Measurements from ENCODE around the gene SLC24A4.

The SLC24A4 gene

DNA sequence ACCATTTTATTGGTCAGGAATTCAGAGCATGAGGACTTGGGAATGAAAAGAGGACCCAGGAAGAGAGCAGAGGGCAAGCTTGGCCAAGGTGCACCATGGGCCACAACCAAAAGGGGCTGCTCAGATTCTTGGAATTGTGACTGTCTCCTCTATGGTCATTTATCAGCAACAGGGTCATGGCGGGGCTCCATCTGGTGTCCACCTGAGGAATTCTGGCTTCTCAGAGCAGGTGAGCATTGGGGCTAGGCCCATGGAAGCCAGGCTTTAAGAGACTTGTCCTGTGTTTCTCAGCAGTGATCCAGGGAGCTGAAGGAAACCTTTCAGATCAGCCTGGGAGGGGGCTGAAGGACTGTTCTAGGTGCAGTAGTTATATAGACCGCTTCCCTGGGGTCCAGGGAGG lies 188.0 kb downstream of the SLC24A4 start:
- DNase-seq, result no peak

DNA sequence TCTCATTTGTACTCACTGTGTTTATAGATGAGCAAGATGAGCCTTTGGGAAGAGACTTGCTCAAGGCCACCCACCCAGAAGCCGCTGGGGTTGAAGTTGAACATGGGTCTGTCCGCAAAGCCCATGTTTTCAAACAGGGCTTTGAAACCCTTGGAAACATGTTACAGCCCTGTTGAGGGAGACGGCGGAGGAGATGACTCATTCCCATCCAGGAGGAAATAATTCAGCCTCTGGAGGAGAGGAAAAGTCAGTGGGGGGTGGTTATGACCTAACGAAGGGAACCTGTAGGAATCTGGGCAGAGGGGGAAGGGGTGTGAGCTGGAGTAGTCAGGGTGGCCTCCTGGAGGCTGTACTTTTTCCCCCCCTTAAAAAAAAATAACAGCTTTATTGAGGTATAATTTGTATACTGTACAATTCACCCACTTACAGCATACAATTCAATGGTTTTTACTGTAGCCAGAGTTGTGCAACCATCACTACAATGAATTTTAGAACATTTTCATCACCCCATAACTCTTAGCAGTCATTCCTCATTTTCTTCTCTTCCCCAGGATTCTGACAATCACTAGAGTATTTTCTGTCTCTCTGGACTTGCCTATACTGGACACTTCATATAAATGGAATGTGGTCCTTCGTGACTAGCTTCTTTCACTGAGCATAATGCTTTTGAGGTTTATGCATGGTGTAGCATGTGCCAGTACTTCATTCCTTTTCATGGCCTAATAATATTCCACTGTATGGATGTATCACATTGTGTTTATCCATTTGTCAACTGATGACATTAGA lies 188.7 kb downstream of the SLC24A4 start:
- DNase-seq, result no peak

DNA sequence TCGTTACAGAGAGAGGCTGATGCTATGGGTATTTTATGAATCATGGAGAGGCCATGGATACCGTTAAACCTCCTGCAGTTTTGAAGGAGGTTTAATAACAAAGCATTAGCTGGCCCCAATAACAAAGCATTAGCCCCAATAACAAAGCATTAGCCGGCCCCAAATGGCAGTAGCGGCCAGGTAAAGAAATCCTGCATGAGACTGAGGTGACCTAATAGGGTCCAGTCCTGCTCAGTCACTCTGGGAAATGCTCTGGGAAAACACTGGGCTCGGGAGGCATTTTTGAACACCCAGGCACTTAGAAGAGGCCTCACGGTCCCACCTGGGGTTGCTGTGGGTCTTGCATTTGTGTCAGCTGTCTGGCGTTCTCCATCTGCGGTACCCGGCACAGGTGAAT lies 189.8 kb downstream of the SLC24A4 start:
- DNase-seq, result no peak

DNA sequence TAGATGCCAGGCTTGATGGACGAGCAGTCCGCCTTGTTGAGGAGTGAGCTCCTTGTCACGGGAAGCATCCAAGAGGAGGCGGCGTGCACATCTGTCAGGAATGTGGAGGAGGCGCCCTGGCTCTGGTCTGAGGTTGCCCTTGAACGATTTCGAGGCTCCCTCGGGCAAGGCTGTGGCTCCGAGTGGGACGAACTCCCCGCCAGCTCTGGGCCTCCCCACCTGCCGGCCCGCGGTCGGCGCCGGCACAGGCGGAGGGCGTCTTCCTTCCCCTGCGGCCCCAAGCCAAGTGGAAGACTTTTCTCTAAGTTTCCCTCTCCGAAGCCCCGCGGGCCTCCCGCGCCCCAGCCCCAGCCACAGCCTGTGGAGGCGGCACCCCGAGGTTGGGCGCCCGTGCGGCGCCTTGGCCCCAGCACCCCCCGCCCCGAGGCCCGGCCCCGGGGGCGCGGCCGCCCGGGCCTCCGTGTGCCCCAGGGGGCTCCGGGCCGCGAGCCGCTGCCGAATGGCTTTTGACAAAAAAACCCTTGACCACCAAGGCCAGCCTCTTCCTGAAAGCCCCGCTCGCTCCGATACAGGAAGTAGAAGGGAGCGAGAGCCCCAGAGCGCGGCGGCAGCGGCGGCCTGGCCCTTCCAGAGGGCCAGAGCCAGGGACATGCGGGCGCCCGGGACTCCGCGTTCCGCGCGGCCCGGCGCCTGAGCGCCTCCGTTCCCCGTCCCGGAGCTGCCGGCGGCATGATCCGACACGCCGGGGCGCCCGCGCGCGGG lies 190.4 kb downstream of the SLC24A4 start, which contains the start of gene RIN3:
Gene RIN3 (plus strand): TSS at position 578 of the 762 bp plus-strand sequence. CDS start 152 bp downstream, at position 730.
- no peak for DNase-seq

DNA sequence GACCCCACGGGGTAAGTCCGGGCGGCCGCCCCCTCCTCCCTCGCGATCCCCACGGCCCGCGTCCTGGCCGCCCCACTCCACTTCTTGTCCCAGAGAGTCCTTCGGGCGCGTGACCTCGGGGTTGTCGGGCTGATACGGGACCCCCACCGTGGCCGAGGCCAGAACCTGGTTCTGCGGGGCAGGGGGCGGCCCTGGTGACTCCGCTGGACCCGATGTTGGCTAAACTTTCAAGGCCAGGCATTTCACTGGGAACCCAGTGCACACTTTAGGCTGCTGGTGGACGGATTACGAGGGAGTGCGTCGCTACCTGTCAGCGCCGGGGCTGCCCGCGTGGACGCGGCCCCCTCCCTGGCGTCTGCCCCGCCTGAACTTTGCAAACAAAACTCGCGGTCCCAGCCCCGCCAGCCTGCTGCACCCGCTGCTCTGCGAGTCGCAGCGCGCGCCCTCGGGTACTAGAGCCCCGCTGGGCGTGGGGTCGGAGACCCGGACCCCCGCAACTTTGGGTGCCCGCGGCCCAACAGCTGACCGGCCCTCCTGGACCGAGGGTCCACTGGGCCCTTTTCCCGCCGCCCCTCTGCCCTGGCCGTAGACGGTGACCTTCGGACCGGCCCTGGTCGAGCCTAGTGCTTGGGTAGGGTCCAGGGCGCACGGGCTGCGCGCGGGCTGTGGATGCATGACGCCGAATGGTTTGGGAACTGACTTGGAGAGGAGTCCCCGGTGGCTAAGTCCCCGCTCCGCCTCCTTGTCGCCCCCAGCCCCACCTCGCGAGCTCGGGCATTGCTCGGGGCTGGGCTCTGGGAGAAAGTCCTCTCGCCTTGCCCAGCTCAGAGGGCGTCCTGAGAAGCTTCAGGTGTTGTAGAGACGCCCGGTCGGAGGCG lies 191.2 kb downstream of the SLC24A4 start:
- no peak for DNase-seq

DNA sequence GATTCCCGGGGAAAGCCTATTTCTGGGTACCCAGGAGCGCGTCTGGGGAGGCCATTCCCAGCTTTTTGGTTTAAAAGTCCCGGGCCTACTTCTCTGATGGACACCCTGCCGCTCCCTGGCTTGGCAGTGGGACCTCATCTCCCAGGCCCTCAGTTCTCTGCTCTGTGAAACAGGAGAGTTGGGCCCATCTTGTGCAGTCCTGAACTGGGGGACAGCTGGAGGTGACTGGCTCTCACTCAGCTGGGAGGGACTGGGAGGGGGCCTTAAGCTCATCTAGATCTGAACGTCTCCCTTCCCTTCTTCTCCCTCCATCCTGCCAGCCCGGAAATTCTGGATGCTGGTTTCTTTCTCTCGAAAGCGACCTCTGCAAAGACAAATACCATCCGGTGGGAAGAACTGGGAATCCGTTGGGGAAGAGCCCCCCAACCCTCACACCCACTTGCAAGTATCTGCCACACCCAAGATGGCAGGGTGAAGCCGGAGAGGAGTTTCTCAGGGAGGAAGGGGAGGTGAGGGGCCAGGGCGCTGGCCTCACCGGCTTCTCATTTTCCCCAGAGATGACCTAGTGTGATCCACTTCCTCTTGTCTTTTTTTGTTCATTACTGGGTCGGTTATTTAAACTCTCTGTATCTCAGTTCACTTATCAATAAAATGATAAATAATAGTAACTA lies 192.0 kb downstream of the SLC24A4 start:
- no peak for DNase-seq

DNA sequence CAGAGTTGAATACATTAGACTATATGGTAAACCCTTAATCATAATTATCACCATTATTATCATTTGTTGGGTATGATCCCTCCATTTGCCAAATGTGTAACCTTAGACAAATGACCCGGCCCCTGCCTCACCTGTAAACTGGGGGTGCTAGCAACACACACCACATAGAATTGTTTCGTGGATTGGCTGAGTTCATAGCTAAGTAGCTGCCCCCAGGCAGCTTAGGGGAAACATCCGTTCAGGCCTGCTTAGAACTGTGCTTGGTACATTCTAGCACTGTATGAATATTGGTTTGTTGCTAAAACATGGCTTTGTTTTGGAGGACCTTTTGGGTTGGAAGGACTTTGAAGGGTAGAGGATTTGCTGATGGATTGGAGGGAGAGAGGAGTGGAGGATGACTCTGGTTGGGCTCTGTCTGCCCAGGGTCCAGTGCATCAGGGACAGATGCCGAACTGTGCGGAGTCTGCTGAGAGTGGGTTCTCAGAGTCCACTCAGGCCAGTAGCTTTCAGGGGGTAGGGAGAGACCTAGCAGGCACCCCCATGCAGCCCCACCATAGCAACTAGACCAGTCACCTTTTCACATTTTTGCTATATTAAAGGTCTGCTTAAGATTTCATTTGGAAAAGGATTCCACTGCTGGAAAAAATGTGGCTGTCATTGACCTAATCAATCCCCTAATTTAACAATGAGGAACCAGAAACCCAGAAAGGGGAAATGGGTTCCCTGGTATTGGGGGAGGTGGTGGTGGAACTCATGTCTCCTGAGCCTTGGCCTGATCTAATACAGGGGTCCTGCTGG lies 192.8 kb downstream of the SLC24A4 start:
- DNase-seq, result no peak

DNA sequence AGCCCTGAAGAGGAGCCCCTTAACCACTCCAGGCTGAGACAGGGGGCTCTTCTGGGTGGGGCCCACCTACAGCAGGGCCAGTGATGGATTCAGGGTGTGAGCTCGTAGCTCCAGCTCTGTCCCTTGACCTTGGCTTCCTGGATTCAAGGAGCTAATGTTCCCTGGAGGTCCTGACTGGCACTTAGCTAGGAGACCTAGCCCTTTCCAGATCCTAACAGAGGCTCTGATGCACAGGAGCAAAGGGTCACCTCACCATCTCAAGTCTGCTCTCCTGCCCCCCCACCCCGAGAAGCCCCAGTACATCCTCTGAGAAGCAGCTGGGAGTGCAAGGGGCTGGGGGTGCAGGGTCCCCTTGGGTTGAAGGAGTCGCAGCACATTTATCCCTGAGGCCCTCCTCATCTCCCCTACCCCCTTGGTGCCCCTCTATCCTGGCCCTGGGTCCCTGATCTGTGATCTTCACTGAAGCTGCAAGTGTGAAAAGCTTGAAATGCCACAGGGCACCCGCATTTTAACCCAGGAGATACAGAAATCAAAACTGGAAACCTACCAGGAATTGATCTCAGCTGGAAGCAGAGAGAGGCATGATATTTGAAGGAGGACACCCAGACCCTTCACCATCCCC lies 193.5 kb downstream of the SLC24A4 start:
- no peak for DNase-seq

DNA sequence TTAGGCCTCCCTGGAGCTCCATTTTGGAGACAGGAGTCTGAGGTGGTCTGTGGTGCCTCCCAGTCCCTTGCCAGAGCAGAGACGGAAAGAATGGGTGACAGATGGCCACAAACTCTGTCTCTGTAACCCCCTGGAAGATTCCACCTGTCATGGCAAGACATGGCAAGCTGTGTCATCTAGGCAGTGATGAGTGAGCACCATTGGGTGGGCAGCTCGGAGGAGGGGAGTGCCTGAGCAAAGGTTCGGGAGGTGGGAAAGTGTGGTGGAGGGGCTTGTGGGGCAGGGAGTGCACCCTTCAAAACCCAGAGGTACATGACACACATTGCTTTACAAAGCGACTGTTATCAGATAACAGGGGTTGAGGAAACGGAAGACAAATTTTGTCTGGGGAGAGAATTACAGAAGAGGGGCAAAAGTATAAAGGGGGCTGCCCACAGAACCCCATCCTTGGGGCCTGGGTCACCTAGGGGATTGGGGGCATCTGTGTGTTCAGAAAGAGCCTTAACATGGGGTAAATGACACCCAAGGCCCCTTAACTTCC lies 194.1 kb downstream of the SLC24A4 start:
- DNase-seq, result peak; percentile 56

DNA sequence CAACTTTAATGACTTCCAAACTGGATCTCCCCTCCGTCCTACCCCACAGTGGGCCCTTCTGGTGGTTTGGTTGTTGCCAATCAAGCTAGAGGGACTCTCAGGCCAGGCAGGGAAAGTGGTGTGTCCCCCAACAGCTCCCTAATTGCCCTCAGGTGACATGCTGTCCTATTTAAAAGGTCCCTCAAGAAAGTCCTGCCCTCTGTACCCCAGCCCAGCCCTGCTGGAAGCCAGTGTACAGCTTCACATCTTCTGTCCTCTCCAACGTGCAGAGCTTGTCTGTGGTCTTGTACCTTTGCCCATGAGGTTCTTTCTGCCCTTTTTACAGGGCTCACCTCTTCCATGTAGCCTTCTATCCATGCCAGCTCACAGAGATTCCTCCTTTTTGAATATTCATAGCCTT lies 194.8 kb downstream of the SLC24A4 start:
- no peak for DNase-seq

DNA sequence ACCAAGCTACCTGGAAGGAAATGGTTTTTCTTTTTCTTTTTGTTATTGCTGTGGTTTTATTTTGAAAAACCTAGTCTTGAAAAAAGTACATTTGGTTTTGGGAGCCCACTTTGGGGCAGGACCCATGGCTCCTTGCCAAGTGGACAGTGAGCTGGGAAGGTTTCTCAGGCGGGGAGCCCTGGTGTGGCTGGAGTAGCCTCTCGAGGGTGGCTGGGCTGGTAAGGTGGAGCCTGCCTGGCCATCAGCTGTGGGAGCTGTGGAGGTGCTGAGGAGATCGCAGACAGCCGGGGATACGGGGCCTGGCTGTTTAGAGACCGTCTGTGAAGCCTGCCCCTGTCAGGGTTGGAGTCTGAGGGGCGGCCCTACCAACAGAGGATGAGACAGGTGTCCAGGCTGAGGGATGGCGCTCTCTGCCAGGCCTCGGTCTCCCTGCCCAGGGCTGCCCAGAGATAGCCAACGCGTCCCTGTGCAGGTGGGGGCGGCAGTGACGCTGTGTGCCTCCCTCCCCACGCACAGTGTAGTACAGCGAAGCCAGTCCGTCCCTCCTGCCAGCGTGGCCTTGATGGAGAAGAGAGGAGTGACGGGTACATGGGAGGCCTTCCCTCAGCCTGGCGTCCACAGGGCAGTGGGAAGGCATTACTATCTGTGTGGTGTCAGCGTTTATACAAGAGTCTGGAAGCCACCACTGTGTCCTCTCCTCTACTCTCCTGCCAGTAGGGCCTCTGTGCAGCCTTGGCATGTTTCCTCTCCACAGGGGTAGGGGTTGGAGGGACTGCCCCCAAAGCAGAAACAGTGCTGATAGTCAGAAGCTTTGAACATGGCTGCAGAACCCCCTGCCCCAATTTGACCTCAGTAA lies 196.5 kb downstream of the SLC24A4 start:
- DNase-seq, result no peak

DNA sequence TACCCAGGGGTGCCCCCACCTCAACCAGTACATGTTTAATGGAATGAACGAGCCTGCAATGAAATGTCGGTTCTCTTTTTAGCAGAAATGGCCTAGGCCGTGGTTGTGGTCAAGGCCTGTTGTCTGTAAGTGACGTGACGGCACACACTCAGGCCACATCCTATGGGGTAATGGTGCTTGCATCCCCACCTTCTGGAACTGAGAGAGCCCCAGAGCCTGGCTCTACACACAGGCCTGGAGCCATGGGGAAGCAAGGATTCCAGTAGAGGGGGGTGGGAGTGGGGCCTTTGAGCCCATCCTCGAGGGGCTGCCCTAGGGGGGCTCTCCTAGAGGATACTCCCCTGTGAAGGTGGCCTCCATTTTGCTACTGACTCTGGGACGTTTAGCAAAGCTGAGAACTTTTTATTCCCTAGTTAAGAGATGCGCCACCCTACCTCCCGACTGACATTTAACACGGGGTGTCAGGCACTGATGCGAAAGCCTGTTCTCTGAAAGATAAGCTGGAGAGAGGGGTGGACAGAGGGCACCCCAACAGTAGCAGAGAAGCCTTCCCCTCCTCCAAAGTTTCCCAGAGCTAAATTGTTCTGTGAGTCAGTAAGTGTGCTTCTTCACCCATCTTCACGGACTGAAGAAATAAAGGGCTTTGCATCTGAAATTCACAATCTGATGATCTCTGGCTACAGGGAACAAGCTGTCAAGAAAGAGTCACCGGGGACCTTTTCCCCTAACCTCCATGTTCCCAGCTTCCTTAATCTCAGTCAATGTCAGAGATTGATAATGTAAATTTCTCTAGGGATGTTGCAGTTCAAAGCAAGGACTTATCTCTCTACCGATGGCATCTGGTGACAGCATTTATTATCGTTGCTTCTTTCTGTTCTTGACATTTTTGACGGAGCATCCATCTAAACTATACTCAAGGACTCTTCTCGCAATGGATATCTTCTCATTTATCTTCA lies 197.4 kb downstream of the SLC24A4 start:
- DNase-seq, result no peak

DNA sequence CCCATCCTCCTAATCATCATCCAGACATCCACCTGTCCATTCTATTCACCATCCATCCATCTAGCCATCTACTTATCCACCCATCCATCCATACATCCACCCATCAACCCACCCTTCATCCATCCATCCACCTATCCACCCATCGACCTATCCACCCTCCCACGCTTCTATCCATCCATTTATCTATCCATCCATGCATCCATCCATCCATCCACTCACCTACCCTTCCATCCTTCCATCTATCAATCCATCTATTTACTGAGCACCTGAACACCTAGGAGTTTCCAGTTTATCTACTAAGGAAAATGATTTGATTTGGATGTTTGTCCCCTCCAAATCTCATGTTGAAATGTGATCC lies 198.1 kb downstream of the SLC24A4 start:
- no peak for DNase-seq

DNA sequence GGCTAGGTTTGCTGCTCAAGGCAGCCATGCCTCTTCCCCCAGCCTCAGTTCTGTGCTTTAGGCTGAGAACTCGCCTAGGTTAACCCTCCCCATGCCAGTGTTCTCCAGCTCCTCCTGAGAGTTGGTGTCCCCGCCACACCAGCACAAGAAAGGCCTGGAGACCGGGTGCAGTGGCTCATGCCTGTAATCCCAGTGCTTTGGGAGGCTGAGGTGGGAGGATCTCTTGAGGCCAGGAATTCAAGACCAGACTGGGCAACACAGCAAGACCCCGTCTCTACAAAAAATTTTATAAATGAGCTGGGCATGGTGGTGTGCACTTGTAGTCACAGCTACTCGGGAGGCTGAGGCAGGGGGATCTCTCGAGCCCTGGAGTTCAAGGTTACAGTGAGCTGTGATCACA lies 200.8 kb downstream of the SLC24A4 start:
- no peak for DNase-seq

DNA sequence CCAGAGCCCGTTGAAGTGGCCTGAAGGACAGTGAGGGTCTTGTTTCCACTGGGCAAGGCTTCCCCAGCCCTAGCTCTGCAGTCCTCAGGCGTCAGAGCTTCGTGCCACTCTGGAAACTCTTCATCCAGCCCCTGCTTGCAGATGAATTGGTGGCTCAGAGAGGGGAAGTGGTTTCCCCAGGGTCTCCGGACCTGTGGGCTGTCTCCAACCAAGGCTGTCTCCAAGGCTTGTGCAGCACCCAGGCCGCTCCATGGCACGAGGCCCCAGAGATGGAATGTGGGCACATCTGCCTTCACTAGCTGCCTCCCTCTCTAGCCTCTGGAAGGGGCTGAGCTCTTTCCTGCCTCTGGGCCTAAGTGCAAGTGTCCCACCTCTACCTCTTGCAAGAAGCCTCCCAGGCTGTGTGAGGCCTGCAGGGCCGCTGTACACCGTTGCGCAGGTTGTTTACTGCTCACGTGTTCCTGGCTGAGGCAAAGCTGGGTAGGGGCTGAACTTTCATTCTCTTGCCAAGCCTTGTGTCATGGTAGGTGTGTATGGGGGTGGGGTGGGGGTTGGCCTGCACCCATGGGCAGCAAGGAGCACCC lies 201.7 kb downstream of the SLC24A4 start:
- DNase-seq, result no peak

DNA sequence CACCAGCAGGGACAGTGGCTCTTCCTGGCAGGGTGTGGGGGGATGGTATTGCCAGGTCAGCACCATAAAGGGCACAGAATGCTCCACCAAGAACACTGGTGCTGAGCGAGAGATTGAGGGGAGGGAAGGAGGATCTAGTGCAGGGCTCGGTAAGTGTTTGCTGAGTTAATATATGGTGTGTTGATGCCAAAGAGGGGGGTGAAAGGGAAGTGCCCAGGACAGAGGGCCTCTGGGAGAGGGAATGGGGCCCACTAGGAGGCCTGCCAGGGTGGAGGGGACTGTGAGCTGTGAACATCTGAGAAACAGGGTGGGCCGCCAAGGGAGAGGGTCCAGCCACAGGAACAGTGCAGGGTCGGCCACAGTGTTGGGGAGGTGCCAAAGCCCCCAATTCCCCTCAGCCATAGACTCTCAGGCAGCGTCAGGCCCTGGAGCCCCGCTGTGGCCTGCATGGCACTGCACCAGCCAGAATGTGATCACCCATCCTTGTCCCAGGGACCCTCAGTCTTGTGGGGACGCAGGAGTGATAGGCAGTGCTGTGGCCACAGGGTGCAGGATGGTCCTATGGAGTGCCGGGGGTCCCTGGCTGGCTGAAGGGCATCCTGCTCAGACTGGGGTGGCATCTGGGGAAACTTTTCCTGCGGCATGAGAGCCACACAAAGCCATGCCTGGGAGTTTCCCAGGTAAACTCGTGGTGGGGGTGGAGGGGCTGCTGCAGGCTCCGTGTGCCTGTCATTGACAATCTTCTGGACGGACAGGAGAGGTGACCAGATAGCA lies 202.5 kb downstream of the SLC24A4 start:
- DNase-seq, result no peak

DNA sequence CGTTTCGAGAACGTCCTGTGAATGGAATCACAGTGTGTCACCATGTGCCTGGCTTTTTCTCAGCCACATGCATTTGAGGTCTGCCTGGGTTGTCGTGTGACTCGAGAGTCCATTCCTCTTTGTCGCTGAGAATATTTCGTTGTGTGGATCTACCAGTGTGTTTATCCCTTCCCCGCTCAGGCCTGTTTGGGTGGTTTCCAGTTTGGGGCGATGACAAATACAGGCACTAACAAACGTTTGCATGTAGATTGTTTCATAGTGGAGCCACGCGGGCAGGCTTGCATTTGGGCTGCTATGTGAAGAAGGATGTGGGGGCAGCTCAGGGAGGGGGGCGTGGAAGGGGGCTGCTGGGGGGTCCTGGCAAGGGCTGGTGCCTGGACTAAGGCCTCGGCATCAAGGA lies 204.8 kb downstream of the SLC24A4 start:
- no peak for DNase-seq

All from NCI-H2171 (cell line).